GM19455 (cell line): ENCODE data around the gene KCTD10.
"Not testable (repeated sequence)": the region's sequence is repeated elsewhere in the genome, so short reads cannot be mapped to it uniquely, and the experiment has no call there.

ENCODE experiments used
- ATAC-seq: cut with Tn5 transposase; IDR thresholded peaks from one replicate; pipeline ENCODE4 v1.9.1; 2021; ENCODE audit not compliant: unreplicated experiment

The KCTD10 gene

DNA sequence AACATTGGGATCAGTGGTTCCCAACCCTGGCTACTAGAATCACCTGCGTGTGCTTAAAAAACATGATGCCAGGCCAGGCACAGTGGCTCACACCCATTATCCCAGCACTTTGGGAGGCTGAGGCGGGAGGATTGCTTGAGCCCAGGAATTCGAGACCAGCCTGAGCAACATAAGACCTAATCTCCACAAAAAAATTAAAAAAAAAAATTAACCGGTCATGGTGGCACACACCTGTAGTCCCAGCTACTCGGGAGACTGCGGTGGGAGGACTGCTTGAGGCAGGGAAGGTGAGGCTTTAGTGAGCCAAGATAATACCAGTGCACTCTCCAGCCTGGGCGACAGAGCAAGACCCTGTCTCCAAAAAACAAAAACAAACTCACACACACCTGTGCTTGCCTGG is 2.0 kb downstream of the KCTD10 start:
- no peak for ATAC-seq

DNA sequence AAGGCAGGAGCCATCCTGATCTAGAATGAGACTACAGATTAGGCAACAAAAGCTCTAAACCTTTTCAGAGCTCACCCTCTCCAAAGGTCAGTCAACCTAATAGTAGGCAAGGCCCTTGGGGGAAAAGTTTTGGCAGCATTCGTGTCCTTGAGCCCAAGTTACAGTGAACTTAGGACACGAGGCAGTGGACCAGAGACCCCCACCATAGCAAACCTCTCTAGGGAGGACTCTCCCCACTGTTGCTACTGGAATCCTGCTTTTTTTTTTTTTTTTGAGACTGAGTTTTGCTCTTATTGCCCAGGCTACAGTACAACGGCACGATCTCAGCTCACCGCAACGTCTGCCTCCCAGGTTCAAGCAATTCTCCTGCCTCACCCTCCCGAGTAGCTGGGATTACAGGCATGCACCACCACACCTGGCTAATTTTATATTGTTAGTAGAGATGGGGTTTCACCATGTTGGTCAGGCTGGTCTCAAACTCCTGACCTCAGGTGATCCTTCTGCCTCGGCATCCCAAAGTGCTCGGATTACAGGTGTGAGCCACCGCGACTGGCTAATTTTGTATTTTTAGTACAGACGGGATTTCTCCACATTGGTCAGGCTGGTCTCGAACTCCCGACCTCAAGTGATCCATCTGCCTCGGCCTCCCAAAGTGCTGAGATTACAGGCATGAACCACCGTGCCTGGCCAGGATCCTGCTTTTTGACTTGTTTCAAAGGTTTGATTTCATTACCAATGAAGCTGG is 3.4 kb downstream of the KCTD10 start:
- not testable (repeated sequence) for ATAC-seq

GRCh38 chr12:109473006-109473405 is 4.1 kb downstream of the KCTD10 start:
- ATAC-seq = no peak

GRCh38 chr12:109469517-109469916 is 7.6 kb downstream of the KCTD10 start:
- ATAC-seq = no peak

- no peak for ATAC-seq
These were observed 9.0 kb downstream of the KCTD10 start for GRCh38 chr12:109467978-109468676.

GRCh38 chr12:109466821-109467220 is 10.3 kb downstream of the KCTD10 start:
- no peak for ATAC-seq

DNA sequence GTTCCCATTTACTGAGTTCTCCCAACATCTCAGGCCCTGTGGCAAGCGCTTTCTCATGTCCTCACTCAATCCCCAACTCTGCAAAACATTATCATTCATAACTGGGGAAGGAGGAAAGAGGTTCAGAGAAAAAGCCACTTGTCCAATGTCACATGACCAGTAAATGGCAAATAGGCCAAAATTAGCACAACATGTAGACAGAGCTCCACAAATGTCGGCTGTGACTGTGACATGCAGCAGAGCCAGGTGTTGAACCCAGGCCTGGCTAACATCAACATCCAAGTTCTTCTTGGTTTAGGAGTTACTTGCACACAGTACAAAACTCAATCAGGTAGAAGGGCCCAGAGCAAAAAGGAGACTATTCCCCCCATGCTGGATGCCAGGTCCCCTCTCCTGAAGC is 10.8 kb downstream of the KCTD10 start:
- no peak for ATAC-seq

- ATAC-seq = no peak
These were observed 12.3 kb downstream of the KCTD10 start for GRCh38 chr12:109464642-109465351.

GRCh38 chr12:109463756-109464155 is 13.3 kb downstream of the KCTD10 start:
- no peak for ATAC-seq

- ATAC-seq = no peak
These were observed 14.0 kb downstream of the KCTD10 start for GRCh38 chr12:109462868-109463692.

- no peak for ATAC-seq
These were observed 15.0 kb downstream of the KCTD10 start for GRCh38 chr12:109461846-109462756.

DNA sequence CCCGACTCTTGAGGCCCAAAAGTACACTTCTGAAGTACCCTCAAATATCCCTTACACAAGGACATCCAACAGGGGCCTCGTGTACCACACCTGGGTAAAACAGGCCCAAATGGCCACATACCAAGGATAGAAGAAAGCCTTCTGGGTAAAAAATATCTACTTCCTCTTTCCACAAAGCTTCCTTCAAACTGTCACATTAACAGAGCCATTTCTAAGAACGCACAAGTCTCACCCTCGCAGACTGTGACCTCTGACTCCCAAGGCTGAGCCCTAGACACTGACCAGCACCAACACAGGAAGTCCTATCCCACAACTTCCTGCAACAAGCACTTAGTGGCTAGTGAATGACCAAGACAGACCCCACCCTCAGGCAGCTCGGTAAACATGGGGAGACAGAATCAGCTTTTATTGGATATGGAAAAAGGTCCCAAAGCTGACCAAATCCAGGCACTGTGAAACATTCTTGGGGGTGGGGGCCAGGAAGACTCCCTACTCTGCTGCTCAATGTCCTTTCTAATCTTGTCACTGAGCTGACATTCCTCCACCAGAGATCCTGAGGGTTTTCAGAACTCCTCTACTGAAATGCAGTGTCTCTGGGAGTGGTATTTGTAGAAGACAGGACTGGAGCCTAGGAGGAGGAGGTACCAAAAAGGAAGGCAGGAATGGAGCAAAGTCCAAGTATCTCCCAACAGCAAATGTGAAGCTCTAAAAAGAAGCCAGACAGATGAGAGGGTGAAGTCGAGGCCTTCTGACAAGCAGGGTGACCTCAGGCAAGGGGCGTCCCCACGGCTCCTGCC is 15.9 kb downstream of the KCTD10 start:
- ATAC-seq = no peak

GRCh38 chr12:109460538-109460937 is 16.6 kb downstream of the KCTD10 start:
- no peak for ATAC-seq

DNA sequence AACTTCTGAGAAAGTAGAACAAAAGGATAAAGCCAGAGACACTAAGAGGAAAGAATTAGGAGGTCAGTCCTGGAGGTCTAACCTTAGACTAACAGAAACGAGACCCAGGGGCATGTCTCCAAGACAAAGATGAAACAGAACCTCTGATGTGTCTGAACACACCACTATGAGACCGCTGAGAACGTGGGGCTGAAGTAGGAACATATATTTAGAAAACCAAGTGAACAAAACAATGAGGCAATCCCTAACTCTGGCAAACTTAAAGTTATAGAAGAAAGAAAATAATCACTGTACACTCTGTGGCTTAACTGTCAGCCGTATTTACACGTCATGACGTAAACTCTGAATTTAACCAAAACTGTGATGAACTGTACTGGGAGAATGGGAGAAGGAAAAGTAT is 17.9 kb downstream of the KCTD10 start:
- ATAC-seq = no peak

- ATAC-seq = no peak
These were observed 18.3 kb downstream of the KCTD10 start for GRCh38 chr12:109458771-109459208.

GRCh38 chr12:109458086-109458485 is 19.0 kb downstream of the KCTD10 start:
- ATAC-seq = no peak

GRCh38 chr12:109455706-109456105 is 21.4 kb downstream of the KCTD10 start:
- no peak for ATAC-seq

DNA sequence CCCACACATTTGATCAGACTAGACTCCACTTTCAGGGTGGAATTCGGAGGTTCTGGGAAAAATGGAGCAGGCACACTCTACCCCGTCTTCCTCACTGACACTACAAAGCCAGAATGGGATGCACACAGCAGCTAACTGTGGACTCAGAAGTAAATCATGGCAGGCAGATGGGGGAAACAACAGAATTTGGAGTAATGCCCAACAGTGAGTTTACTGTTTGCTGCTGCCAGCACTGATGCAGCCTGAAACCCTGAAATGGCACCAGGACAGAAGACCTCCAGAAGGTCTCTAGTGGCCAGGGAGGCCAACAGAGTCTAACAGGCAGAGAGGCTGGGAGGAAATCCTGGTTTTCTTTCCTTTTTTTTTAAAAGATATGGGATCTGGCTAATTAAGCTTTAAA is 24.6 kb downstream of the KCTD10 start:
- ATAC-seq = no peak

DNA sequence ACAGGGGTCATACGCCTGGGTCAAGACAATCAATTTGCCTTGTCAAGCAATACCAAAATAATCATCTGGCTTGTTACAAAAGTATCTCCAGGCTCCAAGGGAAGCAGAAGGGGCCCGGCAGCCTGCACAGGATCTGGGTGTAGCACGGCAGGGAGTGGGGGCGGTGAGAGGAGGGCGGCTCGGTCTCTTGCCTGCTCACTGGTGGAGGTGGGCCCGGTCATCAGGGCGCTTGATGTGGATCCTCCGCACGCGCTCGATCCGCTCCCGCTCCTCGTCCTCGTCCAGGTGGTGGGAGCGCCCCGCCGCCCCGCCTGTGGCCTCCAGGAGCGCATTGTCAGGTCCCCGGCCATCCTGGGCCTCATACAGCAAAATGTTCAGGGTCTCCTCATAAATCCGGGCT is 25.7 kb downstream of the KCTD10 start:
- no peak for ATAC-seq
